Inferior parietal cortex (tissue), 1 donor: Measurements from ENCODE around the gene MYH10.
A peak's percentile ranks its signal among the peaks of the same experiment; 100 is the strongest.
"Not testable (repeated sequence)": the region's sequence is repeated elsewhere in the genome, so short reads cannot be mapped to it uniquely, and the experiment has no call there.

ENCODE experiments used
- DNase-seq: peaks from one replicate; pipeline ENCODE4 v3.0.0-alpha.2; 2016; ENCODE audit errors: extremely low spot score

The MYH10 gene

GRCh38 chr17:8630227-8630801 lies at the start of gene MYH10:
MYH10 (minus strand) TSS chr17:8630725; CDS start chr17:8623246, 7,479 bp downstream.
- DNase-seq = no peak

DNA sequence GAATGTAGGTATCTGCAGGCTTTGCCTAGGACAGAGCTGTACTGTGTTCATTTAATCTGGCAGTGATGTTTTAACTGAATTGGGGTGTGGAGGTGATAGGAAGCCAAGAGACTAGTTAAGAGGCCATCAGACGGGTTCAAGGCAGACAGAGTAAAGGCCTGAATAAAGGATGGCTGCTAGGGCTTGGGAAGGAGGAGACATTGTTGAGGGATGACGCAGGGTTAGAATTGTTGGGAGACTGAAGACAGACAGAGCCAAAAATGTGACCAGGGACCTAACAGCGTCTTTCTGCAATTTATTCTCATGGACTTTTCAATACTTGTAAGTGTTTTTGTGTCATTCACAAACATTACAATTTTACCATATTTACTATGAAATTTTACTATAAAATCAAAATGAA lies 48.6 kb upstream of the MYH10 start:
- DNase-seq = no peak

- DNase-seq = no peak
These were observed 44.8 kb upstream of the MYH10 start for GRCh38 chr17:8675306-8675705.

DNA sequence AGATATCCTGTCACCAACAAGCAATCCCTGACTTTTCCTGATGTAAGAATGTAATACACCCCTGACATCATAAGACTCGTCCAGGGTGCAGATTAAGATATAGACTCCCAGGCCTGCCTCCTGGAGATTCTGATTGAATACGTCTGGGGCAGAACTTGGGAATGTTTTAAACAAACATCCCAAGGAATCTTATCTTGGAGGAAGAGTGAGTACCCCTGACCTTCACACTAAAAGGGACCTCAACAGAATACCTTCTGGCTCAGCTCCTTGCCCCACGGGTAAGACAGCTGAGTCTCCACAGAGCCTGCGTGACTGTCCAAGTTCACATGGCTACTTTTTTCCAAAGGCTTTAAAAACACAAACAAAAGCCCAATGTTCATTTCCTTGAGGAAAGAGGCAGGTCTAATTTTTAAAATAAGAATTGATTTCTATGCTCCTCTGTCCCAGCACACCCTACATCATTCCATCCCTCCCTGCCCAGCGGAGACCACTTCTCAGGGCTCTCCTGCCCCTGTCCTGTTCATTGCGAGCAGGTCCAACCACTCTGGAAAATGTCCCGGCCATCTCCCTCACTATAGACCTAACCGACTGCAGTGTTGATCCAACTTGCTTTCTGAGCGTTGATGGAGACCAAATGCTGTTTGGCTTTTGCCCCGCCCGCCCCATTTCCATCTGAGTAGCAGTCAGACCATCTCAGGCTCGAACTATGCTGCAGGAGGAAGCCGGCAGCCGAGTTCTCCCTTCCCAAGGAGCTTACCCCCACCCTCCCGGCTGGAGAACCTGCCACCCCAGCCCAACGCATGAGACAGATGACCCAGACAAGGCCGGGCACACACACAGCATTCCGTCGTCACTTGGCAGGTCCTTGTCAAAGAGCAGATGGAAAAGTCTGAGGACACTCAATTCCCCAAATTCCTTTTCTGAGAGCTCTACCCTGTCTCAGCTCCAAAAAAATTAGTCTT lies 44.1 kb upstream of the MYH10 start:
- DNase-seq = no peak

DNA sequence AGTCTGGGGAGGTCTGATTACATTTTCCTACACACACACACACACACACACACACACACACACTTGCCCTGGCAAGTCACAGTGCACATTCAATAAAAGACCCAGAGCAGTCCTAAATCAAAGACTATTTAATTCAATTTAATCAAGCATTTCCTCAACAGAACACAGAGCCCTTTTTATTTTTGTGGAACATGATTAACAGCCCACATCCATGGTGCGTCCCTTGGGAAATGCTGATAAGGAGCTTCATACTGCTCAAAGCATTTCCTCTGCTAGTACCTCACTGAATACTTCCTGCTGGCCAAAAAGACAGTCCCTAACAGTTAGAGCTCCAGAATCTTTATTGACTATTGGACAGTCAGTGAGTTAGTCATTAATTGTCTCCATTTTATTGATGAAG lies 43.1 kb upstream of the MYH10 start:
- no peak for DNase-seq

GRCh38 chr17:8672326-8672725 lies 41.8 kb upstream of the MYH10 start:
- DNase-seq = no peak

DNA sequence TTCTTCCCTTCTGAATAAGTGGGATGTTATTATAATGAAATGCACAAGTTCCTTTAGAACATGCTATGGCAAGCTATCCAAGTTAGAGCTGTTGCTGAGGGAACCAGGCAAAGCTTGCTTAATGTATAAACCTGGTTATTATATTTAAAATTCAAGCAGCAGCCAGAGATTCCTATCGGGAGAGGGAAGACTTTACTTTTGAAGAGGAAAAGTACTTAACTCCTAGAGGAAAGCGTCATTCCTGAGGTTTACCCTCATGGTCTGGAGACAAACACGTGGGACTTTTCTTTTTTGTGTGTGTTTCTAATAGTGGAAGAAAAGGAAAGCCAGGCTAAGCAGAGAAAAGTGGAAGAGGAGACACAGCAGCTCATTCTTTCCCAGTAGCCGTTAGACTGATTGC lies 39.9 kb upstream of the MYH10 start:
- DNase-seq = no peak

GRCh38 chr17:8668176-8668740 lies 37.7 kb upstream of the MYH10 start:
- no peak for DNase-seq

GRCh38 chr17:8667421-8667820 lies 36.9 kb upstream of the MYH10 start:
- no peak for DNase-seq

DNA sequence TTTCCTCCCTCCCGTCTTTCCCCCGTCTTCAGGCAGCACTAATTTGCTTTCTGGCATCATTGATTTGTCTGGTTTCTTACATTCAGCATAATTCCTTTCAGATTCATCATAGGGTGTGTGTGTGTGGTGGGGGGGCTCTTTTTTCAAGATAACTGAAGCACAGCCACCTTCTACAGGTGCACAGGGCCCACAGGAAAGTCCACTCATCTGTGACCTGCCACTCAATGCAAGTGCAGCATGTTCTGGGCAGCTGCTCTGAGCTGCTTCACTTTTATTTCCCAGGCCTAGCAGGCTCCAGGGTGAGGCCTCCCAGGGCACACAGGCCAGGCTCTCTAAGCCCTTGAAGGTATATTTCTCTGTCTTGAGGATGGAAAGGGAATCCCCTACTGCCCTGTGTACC lies 35.2 kb upstream of the MYH10 start:
- DNase-seq = no peak

- DNase-seq = no peak
These were observed 34.1 kb upstream of the MYH10 start for GRCh38 chr17:8664456-8665126.

DNA sequence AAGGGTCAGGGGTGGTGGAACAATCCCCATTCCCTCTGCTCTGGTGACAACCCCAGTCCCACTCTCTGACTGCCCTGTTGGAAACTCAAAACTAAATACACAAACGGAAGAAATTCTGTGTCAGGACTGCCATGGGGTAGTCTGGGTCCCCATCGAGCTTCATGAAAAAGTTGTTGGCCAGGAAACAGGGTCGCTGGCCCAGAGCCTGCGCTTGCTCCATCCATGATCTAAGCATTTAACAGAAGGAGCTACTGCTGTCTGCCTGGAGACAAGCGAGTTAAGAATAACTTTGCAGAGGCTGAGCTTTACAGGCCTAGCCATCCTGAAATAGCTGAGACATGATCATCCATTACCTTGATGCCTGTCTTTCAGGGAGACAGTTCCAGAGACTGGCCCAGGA lies 32.4 kb upstream of the MYH10 start:
- DNase-seq = no peak

- no peak for DNase-seq
These were observed 31.7 kb upstream of the MYH10 start for GRCh38 chr17:8662076-8662831.

DNA sequence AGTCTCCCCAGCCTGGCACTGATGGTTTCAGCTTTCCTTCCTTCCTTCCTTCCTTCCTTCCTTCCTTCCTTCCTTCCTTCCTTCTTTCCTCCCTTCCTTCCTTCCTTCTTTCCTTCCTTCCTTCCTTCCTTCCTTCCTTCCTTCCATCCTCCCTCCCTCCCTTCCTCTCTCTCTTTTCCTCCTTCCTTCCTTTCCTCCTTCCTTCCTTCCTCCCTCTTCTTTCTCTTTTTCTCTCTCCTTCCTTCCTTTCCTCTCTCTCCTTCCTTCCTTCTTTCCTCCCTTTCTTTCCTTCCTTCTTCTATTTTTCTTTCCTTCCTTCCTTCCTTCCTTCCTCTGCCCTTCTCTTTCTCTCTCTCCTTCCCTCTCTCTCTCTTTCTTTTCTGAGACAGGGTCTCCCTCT lies 30.2 kb upstream of the MYH10 start:
- not testable (repeated sequence) for DNase-seq

DNA sequence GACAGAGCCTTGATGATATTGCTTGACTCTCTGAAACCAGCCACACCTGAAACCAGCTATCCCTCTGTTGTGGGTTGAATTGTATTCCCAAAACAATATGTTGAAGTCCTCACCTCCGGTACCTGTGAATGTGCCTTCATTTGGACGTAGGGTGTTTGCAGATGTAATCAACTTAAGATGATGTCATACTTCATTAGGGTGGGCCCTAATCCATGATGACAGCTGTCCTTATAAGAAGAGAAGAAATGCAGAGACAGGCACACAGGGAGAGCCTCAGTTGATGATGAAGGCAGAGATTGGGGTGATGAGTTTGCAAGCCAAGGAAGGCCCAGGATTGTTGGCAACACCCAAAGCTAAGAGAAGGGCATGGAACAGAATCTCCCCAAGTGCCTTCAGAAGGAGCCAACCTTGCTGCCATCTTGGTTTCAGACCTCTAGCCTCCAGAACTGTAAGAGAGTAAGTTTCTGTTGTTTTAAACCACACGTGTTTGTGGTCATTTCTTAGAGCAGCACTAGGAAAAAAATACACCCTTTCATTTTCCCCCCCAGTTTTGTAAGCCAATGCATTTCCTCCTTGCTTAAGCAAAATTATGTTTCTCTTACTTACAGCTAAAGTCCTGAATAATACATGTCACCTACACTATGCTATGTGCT lies 29.4 kb upstream of the MYH10 start:
- DNase-seq = no peak

GRCh38 chr17:8658810-8659209 lies 28.3 kb upstream of the MYH10 start:
- peak; percentile 18 for DNase-seq

DNA sequence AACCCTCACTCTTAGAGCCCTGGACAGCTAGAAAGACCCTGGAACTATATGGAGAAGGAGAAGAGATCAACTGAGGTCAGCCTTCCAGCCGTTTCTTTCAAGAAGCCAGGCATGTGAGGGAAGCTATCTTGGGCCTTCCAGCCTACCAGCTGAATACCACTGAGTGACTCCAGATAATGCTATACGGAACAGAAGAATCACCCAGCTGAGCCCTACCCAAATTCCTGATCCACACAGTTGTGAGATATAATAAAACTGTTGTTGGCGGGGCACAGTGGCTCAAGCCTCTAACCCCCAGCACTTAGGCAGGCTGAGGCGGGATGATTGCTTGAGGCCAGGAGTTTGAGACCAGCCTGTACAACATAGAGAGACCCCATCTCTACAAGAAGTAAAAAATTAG lies 26.2 kb upstream of the MYH10 start:
- DNase-seq = no peak

DNA sequence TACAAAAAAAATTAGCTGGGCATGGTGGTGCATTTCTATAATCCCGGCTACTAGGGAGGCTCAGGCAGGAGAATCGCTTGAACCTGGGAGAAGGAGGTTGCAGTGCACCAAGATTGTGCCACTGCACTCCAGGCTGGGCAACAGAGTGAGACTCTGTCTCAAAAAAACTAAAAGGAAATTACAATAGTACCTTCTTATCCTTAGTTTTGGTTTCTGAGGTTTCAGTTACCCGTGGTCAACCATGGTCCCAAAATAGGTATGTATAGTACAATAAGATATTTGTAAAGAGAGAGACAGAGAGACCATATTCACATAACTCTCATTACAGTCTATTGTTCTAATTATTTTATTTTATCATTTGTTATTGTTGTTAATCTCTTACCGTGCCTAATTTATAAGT lies 24.3 kb upstream of the MYH10 start:
- DNase-seq = no peak

DNA sequence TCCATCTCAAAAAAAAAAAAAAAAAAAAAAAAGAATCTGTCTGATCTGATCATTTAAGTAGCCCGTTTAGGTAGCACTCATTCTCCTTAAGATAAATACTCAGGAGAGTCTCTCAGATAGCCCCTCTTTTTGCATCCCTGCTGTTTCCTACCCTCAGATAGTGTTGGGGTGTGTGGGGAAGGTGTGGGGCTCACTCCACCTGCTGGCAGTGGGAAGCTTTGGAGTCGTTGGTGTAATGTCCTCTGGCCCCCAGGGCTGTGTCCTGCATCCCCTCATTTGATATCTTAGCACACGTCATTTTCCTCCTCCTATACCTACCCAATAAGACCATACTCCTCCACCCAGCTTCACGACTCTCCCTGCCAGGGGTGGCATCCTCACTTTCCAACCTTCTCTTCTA lies 20.5 kb upstream of the MYH10 start:
- no peak for DNase-seq

GRCh38 chr17:8650119-8650499 lies 19.6 kb upstream of the MYH10 start:
- DNase-seq = no peak
